Activated T-helper 1 cell treated with anti-CD3 and anti-CD28 coated beads, Interleukin-2, amount 50 U/mL, for 16 hours (primary cell): ENCODE measurements around the gene EEF1E1.

Source experiments
- DNase-seq, 2 donors: peaks; one replicate each; pipeline ENCODE4 v3.0.0-alpha.2; 2020; ENCODE audit warnings: low read depth in 1 of 2, low spot score in 1 of 2

EEF1E1 gene

GRCh38 chr6:8102122-8102958, at the start of gene EEF1E1:
TSS of gene EEF1E1 (minus strand) at chr6:8102548. CDS start at chr6:8102521, 27 bp downstream.
- DNase-seq = peak; percentile 94 to 97

GRCh38 chr6:8149350-8149749, 47.0 kb upstream of the EEF1E1 start:
- no peak for DNase-seq

- no peak for DNase-seq
Observed at GRCh38 chr6:8143945-8144344, 41.6 kb upstream of the EEF1E1 start.

GRCh38 chr6:8139451-8139850, 37.1 kb upstream of the EEF1E1 start:
- no peak for DNase-seq

- DNase-seq = no peak
Observed at GRCh38 chr6:8137529-8137939, 35.2 kb upstream of the EEF1E1 start.

- DNase-seq = no peak
Observed at GRCh38 chr6:8135276-8135675, 32.9 kb upstream of the EEF1E1 start.

GRCh38 chr6:8132130-8132529, 29.8 kb upstream of the EEF1E1 start:
- DNase-seq = no peak

- no peak for DNase-seq
Observed at GRCh38 chr6:8131265-8131897, 29.0 kb upstream of the EEF1E1 start.

- no peak for DNase-seq
Observed at GRCh38 chr6:8130399-8130798, 28.1 kb upstream of the EEF1E1 start.

- no peak for DNase-seq
Observed at GRCh38 chr6:8123236-8123635, 20.9 kb upstream of the EEF1E1 start.

- DNase-seq = no peak
Observed at GRCh38 chr6:8114956-8115355, 12.6 kb upstream of the EEF1E1 start.

GRCh38 chr6:8113131-8113654, 10.8 kb upstream of the EEF1E1 start:
- no peak for DNase-seq

- DNase-seq = no peak
Observed at GRCh38 chr6:8110725-8111124, 8.4 kb upstream of the EEF1E1 start.

GRCh38 chr6:8110117-8110721, 7.9 kb upstream of the EEF1E1 start:
- no peak for DNase-seq

- no peak for DNase-seq
Observed at GRCh38 chr6:8108759-8109539, 6.6 kb upstream of the EEF1E1 start.

- no peak for DNase-seq
Observed at GRCh38 chr6:8108031-8108660, 5.8 kb upstream of the EEF1E1 start.

GRCh38 chr6:8105791-8106190, 3.4 kb upstream of the EEF1E1 start:
- no peak for DNase-seq

GRCh38 chr6:8103726-8104125, 1.4 kb upstream of the EEF1E1 start:
- DNase-seq = no peak

- no peak for DNase-seq
Observed at GRCh38 chr6:8100159-8100854, 2.0 kb downstream of the EEF1E1 start.

GRCh38 chr6:8090650-8091049, 11.7 kb downstream of the EEF1E1 start:
- no peak for DNase-seq
